HG02763 (cell line): ENCODE measurements around the gene BACE1-AS.

Experiments
- ATAC-seq: cut with Tn5 transposase; IDR thresholded peaks from one replicate; pipeline ENCODE4 v1.9.1; 2021; ENCODE audit warnings: mild to moderate bottlenecking, moderate library complexity; ENCODE audit not compliant: unreplicated experiment

The BACE1-AS gene

GRCh38 chr11:117289795-117290194 is 1.4 kb upstream of the BACE1-AS start:
- ATAC-seq = no peak

GRCh38 chr11:117292616-117293015 is 1.5 kb downstream of the BACE1-AS start:
- ATAC-seq = no peak

GRCh38 chr11:117295438-117296137 is 4.4 kb downstream of the BACE1-AS start:
- no peak for ATAC-seq

- no peak for ATAC-seq
Observed at GRCh38 chr11:117296881-117297280, 5.7 kb downstream of the BACE1-AS start.

- ATAC-seq = no peak
Observed at GRCh38 chr11:117298195-117298594, 7.0 kb downstream of the BACE1-AS start.

GRCh38 chr11:117299351-117300282 is 8.5 kb downstream of the BACE1-AS start:
- no peak for ATAC-seq

- ATAC-seq = no peak
Observed at GRCh38 chr11:117300283-117300663, 9.1 kb downstream of the BACE1-AS start.

GRCh38 chr11:117300773-117301172 is 9.6 kb downstream of the BACE1-AS start:
- no peak for ATAC-seq

GRCh38 chr11:117302228-117302627 is 11.1 kb downstream of the BACE1-AS start:
- ATAC-seq = no peak

- no peak for ATAC-seq
Observed at GRCh38 chr11:117303101-117303500, 12.0 kb downstream of the BACE1-AS start.

- no peak for ATAC-seq
Observed at GRCh38 chr11:117303646-117304315, 12.6 kb downstream of the BACE1-AS start.

- no peak for ATAC-seq
Observed at GRCh38 chr11:117305145-117305544, 14.0 kb downstream of the BACE1-AS start.

GRCh38 chr11:117309310-117309709 is 18.2 kb downstream of the BACE1-AS start:
- ATAC-seq = no peak

- no peak for ATAC-seq
Observed at GRCh38 chr11:117313091-117313490, 21.9 kb downstream of the BACE1-AS start.

- ATAC-seq = no peak
Observed at GRCh38 chr11:117313828-117314768, 23.0 kb downstream of the BACE1-AS start.

GRCh38 chr11:117314840-117315239 is 23.7 kb downstream of the BACE1-AS start:
- no peak for ATAC-seq

GRCh38 chr11:117315285-117316196 is 24.4 kb downstream of the BACE1-AS start:
- no peak for ATAC-seq

- ATAC-seq = no peak
Observed at GRCh38 chr11:117316197-117316961, 25.2 kb downstream of the BACE1-AS start, which contains the start of gene BACE1. Gene BACE1 (minus strand): TSS chr11:117316256. CDS start chr11:117315795, 461 bp downstream.
